Activated CD8-positive, alpha-beta memory T cell treated with anti-CD3 and anti-CD28 coated beads, Interleukin-2, amount 50 U/mL, for 24 hours (primary cell): Measurements from ENCODE around the gene CTU1.

Experiments used
- DNase-seq: peaks from one replicate; pipeline ENCODE4 v3.0.0-alpha.2; 2020; ENCODE audit errors: extremely low read depth

The CTU1 gene

DNA sequence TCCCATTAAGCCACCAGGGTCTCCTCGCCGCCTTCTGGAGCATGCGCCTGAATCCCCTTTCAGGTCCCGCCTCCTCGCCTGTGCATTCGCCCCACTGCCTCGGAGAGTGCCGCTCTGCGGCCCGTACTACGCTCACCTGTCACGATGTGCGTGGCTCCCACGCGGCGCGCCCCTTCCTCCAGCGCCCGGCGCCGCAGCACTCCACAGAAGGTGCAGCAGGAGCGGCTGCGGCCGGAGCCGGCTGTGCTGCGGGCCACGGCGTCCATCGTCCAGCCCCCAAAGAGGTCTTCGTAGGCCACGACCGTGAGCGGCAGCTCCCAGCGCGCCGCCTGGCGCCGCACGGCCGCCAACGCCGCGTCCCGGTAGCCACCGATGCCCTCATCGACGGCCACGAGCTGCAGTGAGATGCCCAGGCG is 4.3 kb downstream of the CTU1 start:
- no peak for DNase-seq

DNA sequence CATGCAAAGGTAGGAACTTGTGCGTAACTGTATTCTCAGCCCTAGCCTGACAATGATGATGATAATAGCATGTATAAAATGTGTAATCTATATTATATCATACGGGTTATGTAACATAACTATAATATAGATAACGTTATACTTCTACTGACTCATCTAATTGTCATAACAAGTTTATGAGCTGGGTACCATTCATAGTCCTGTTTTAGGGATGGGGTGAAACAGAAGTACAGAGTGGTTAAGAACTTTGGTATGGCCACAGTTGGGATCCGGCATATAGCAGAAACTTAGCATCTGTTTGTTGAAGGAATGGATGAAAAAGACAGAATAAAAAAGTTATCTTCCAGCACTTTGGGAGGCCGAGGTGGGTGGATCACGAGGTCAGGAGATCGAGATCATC is 5.2 kb downstream of the CTU1 start:
- no peak for DNase-seq

DNA sequence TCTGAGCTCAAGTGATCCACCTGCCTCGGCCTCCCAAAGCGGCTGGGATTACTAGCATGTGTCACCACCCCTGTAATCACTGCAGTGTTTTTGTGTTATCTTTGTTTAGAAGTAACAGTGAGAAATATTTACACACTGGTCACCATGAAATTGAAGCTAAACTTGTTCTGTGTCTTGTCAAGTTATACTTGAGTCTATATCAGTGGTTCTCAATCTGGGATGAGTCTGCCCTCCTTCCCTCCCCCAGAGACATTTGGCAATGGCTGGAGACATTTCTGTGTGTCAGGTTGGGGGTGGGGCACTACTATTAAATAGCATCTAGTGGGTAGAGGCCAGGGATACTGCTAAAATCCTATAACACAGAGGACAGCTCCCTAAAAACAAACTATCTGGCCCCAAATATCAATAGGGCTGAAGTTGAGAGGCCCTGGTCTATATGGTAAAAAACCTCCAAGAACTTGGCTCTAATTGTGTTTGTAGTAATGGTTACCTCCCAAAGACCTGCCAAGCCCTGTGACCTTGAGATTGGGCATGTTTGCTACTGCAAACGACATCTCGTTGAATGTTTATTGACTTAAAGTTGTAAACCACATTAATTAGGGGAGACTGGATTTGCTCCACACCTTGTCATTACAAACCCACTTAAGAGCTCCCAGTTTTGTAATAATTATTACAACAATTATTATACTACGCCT is 6.9 kb downstream of the CTU1 start:
- no peak for DNase-seq

DNA sequence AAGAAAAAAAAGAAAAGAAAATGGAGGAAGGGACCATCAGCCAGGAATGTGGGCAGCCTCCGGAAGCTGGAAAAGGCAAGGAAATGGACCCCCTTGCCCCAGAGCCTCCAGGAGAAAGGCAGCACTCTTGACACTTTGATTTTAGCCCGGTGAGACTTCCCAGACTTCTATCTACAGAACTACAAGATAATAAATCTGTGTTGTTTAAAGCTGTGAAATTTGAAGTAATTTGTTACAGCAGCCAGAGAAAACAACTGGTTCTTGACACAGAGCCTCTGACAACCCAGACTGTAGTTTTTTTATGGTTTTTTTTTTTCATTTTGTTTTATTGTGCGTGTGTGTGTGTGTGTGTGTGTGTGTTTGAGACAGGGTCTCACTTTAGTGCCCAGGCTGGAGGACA is 7.6 kb downstream of the CTU1 start:
- no peak for DNase-seq

DNA sequence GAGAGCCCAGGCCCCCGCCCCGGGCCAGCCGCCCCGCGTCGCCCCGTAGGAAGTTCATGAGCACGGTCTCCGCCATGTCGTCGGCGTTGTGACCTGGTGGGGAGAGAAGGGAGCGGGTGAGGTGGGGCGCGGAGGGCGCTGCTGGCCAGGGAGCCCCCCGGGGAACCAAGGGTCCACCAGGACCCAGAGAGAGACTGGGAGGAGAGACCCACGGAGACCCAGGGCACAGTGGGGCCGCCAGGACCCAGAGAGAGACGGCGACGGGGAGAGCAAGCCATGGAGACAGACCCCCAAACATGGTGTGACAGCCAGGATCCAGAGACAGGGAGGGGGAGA is 9.2 kb downstream of the CTU1 start:
- DNase-seq: no peak

DNA sequence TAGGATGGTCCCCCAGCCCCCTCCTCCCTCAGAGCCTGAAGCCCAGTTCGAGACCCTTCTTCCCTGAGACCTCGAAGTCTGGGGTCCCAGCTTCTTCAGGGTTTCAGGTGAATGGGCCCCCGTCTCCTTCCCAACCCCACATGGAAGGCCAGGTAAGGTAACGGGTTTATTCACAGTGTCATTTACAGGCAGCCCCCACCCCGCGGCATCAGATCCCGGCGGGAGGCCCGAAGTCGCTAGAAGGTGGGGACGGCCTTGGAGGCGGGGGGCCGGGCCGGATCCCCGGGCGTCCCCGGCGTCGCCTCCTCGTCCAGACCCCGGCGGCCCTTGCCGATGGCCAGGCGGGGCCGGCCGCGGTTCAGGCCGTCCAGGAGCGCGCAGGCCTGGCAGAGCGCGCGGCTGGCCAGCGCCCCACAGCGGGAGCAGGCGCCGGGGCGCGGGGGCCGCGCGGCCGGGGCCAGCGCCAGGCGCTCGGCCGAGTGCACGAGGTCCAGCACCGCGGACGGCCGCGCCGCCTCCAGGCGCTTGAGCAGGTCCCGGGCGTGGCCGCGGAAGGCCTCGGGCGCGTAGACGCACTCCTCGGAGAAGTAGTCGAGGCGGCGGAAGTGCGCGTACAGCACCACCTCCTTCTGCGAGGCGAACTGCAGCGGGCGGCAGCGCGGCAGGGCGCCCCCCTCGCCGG is 9.7 kb downstream of the CTU1 start:
- no peak for DNase-seq

DNA sequence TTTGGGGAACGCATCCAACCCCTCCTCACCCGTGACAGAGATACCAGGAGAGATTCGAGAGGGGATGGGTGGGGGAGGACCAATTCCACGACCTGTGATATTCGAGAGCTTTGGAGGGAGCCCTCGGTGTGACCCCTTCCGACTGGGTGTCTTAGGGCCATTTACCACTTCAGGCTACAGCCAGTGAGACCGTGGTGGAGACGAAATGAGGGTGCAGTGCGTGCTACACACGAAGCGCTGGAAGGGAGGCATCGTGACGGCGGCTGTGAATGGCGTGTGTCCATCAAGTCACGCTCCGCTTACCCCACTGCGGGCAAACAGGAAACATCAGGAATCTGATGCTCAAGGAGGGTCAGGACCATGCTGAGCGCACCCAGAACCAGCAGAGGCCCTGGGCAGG is 10.4 kb downstream of the CTU1 start:
- DNase-seq: no peak

DNA sequence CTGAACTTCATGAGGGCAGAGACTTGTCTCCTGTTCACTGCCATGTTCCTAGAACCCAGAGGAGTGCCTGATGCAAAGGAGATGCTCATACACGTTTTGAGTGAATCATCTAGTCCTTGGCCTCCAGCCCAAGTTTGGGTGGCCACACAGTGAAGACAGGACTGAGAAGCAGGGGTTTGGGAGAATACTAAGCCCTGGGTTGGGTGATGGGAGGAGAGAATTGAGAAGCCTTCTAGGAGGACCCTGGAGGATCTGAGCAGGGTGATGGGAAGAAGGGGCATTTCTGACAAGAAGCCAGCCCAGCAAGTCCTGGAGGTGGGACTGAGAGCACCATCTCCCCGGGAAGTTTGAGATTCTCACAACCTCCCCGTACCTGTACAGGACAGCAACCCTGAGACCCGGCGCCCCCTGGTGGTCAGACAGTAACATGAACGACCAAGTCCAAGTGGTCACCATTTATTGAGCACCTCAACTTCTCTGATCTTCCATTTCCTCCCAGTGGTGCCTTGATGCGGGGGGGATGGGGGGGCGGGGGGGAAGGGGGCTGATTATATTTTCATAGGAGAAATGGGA is 11.0 kb downstream of the CTU1 start:
- DNase-seq: no peak

DNA sequence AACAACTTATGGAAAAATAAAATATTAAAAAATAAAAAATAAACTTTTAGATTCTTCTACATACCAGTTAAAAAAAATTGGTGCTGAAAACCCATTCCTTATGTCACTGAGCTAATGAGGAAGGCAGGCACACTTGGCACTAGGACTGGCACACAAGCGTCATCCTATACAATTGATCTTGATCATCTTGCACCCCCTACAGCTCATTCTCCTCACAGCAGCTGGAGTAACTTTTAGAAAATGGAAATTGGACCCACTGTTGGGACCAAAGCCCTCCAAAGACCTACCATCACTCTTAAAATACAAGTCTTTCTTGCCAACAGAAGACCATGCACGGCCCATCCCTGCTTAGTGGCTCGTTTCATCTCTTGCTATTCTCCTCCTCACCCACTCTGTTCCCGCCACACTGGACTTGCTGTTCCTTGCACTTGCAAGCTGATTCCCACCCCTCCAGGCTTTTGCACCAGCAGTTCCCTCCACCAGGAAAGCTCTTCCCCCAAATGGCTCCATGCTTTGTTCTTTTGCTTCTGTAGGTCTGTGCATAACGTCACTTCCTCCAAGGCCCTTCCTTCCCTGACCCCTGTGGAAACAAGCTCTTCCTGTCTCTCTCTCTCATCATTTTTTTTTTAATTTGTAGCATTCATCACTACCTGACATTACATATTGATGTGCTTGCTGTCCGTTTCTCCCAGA is 11.6 kb downstream of the CTU1 start:
- no peak for DNase-seq

DNA sequence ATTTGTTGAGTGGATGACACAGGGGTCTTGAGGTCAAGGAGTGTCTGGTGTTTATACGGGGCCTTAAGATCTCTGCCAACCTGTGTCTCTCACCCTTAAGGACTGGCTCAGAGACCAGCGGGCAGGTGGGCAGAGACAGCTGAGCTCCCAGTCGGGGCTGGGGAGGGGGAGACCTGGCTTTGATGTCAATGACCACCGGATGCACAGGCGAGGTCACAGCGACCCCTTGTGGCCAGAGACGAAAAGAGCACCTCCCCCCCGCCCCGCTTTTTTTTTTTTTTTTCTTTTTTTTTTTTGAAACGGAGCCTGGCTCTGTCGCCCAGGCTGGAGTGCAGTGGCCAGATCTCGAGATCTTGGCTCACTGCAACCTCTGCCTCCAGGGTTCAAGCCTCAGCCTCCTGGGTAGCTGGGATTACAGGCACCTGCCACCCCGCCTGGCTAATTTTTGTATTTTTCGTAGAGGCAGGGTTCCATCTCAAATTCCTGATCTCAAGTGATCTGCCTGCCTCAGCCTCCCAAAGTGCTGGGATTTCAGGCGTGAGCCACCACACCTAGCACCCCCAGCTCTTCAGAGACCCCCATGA is 13.4 kb downstream of the CTU1 start:
- no peak for DNase-seq

DNA sequence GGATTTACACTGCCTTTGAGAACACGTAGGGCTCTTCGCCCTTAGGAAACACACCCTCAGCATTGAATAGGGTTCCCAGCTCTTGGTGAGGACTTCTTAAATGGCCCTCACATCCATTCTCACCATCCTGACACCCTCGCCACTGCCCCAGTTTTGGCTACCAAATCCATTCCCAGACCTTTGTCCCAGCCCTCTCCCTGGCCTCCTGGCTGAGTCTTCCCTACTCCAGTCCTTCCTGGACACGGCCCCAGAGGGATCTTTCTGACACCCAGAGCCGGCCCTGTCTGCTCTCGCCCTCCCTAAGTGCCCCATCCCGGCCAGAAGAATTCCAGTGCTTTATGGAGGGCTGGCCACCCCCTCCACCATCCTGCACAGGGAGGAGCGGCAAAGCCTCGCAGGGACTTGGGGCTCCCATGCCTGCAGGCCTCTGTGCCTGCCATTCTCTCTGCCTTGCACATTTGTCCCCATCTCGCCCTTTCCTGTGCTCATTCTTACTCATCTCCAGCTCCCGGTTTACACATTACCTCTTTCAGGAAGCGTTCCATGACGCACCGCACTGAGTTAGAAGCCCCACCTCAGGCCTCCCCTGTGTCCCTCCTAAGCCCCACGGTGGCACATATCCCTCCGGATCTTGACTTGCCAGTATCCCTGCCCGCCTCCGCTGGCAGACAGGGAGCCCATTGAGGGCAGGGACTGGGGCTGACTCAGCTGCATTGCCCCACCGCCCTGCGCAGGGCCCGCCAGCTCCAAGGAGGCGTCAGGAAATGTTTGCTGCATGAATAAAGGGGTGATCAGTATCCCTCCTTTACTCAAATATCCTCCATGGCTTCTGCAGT is 14.5 kb downstream of the CTU1 start:
- no peak for DNase-seq

DNA sequence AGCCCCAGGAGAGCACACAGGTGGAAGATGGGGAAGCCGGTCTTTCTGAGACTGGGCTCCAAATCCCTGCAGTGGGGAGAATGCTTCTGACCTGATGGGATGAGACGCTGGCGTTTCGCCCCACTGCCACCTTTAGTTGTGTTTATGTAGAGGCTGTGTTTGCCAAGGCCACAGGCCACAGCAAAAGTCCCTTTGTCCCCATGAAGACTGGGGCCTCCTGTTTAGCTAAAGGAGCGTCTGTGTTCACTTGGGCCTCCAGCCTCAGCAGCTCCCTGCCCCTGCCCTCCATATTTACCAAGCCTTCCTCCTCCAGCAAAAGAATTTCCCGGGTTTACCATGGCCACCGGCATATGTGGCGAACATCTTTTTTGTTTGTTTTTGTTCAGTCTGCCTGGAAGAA is 15.1 kb downstream of the CTU1 start:
- DNase-seq: no peak

DNA sequence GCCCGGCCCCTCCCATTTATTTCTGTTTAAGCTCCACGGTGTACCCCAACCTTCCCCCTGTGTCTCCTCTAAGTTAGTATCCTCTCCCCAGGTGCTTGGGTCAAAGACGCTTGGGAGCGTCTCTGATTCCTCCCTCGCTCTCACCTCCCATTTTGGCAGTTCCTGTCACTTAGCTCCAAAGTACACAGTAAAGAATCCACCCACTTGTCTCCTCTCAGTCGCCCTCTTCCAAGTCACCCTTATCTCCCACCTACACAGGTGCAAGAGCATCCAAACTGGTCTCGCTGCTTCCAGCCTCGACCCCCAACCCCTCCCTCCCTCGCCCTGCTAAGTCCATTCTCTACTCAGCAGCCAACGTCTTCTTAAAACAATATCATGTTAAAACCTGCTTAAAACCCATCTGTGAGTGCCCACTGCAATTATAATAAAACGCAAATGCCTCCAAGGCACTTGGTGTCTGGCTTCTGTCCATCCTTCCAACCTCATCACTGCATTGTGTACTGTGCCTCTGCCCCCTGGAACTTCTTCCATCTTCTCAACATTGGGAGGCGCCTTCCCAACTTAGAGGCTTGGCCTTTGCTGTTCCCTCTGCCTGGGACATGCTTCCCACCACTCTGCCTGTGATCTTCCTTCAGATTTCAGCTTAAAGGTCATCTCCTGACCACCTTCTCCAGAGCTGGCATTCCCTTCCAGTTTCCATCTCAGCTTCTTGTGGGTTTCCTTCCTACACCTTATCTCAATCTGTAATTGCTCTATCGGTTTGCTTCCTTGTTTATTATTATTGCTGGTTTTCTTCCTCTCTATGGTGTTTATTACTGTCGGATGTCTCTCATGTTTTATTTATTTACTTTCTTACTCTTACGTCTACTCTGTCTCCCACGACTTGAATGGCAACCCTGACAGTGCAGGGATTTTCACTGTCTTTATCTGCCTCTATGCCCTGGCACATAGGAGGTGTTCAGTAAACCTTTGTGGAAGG is 16.0 kb downstream of the CTU1 start:
- no peak for DNase-seq

DNA sequence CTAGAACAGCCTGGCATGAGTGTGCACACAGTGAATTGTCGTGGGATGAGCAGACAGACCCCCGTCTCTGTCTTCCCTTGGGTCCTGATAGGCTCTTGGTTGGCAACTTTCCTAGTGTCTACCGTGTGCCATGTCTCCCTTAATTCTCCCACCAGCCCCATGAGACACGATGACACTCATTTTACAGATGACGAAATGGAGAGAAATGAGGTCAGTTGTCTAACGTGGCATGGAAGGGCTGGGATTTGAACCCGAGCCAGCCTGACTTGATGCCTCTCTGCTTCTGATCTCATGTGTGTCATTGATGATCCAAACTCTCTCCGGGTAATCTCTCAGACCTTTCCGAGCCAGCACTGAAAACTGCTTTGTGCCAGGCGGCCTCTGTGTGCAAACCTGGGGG is 17.1 kb downstream of the CTU1 start:
- DNase-seq: no peak

DNA sequence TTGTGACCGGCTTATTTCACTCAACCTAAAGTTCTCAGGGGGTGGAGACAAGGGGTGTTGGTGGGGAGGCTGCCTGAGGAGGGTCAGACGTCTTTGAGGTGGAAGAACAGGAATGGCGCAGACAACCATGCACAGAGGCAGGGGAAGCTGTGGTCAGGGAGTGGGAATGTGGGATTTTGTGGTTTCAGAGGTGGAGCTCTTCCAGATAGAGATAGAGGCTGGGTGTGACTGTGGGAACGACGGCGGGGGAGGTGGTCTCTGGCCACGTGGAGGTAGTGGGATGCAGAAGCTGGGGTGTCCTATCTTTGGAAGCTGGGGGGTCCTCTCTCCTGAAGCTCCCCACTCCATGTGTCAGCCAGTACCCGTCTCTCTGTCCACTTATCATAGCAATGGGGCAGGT is 17.7 kb downstream of the CTU1 start:
- no peak for DNase-seq

DNA sequence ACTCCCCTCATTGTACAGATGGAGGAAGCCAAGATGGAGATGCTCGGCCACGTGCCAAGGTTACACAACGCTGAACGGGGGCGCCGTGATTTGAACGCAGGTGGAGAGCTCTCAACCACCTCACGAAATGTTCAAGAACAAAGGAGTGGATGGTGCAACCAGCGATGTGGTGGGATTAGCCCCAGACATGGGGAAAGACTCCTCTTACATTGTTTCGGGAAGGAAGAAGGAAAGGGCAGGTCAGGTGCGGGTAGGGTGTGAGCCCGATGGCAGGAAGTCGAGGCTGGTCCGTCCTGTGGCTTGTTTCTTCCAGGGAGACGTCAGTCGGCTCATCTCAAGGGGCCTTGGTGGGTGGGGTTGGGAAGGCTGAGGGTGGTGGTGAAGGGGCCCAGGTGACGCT is 18.4 kb downstream of the CTU1 start:
- no peak for DNase-seq

DNA sequence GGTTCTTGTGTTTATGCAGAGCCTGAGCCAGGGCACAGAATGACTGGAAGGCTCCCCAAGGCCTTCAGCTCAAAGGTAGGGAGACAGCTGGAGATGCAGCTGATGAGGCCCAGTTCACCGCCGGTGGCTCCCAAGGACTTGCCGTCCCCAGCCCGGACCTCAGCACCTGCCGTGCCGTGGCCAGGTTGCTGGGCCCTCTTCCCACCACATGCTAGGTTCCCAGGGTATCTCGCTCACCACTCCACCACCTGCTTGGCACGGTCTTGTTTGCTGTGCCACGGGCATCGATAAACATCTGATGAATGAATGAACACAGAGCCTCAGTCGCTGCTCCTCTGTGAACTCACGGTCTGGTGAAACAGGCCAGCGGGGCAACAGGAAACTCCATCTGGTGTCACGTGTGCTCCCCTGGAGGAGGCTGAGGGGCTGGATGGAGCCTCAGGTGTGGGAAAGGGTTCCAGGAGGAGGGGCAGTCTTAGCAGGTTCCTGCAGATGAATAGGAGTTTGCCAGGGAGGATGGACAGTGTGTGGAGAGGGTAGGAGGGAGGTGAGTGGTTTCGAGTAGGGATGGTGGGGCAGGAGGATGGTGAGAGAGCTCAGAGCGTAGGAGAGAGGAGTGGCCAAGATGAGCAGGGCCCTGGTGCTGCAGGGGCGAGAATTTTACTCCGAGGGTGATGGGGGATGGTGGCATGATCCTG is 21.9 kb downstream of the CTU1 start:
- no peak for DNase-seq

DNA sequence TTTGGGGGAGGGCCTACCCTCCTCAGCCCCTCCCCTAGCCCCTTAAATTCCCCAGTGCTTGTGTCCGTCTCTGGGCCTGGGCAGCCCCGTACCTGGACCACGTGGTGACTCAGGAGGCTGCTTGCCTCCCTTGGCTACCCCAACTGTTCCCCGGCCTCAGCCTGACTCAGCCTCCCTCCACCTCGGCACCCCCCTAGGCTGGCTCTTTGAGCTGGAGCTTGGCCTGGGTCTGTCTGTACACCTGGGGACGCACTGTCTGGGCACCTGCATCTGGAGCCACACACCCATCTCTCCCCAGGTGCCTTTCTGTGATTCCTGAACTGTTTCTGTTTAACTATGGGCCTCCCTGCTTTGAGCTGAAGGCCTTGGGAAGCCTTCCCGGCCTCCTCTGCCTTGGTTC is 23.7 kb downstream of the CTU1 start:
- no peak for DNase-seq

DNA sequence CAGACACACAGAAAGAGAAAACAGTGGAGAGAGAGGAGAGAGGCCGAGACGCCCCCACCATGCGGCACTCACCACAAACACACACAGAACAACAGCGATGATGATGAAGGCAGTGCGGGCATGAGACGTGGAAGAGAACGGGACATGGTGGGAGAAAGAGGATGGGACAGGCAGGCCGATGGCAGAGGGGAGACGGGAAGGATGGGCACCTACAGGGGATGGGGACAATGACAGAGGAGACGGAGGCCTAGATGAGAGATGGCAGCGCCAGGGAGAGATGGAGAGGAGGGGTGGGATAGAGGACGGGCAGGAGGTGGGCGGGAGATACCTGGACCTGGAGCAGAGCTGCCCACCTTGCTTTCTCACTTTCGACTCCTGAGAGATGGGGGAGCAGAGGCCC is 24.4 kb downstream of the CTU1 start:
- no peak for DNase-seq

DNA sequence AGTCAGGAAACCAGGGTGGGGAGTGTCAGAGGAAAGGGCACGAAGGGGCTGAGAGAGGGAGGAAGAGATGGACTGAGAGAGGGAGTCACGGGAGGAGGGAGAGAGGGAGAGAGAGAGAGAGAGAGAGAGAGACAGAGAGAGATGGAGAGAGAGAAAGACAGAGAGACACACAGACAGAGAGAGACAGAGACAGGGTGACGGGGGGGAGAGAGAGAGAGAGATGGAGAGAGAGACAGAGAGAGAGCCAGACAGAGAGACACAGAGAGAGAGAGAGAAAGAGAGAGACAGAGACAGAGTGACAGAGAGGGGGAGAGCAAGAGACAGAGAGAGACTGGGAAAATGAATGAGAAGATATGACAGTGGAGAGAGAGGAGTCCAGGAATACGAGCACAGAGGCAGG is 25.0 kb downstream of the CTU1 start:
- DNase-seq: no peak
